Keratinocyte (primary cell): ENCODE data around the gene KRT8.

Source experiments
- EZH2 ChIP-seq: IDR thresholded peaks from one replicate; pipeline ENCODE4 v1.6.1; 2012; ENCODE audit warnings: inconsistent platforms, mild to moderate bottlenecking, low read length, moderate library complexity
- TF ChIP-seq, protein P1 (sequence below), 3 experiments: IDR thresholded peaks in 1 of 3; conservative IDR thresholded peaks in 1 of 3; optimal IDR thresholded peaks in 1 of 3; 2 replicates in 2 of 3; 3 replicates in 1 of 3; pipeline versions ENCODE3 to v1.5.1; 2011; ENCODE audit warnings: low read length in 3 of 3, mild to moderate bottlenecking in 3 of 3, moderate library complexity in 2 of 3, control low read depth in 1 of 3, inconsistent platforms in 1 of 3; ENCODE audit not compliant: insufficient read depth in 2 of 3; ENCODE audit errors: extremely low read depth in 1 of 3

DNA sequence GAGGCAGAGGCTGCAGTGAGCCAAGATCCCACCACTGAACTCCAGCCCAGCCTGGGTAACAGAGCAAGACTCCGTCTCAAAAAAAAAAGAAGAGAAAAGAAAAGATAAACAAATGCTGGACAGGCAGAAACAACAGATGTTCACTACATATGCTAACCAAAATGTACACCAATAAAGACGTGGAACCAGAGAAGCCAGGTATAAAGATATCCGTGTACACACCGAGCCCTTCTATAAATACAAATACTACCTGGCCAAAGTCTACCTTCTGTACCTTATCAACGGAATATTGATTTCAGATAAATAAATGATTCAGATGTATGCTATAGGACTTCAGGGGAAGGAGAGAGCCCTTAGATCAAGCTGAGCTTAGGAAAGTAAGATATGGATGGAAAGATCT, 10.8 kb upstream of the KRT8 start:
- TF ChIP-seq, protein P1, sequence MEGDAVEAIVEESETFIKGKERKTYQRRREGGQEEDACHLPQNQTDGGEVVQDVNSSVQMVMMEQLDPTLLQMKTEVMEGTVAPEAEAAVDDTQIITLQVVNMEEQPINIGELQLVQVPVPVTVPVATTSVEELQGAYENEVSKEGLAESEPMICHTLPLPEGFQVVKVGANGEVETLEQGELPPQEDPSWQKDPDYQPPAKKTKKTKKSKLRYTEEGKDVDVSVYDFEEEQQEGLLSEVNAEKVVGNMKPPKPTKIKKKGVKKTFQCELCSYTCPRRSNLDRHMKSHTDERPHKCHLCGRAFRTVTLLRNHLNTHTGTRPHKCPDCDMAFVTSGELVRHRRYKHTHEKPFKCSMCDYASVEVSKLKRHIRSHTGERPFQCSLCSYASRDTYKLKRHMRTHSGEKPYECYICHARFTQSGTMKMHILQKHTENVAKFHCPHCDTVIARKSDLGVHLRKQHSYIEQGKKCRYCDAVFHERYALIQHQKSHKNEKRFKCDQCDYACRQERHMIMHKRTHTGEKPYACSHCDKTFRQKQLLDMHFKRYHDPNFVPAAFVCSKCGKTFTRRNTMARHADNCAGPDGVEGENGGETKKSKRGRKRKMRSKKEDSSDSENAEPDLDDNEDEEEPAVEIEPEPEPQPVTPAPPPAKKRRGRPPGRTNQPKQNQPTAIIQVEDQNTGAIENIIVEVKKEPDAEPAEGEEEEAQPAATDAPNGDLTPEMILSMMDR (optimal IDR thresholded peaks at IDR 0.05 in 1 of 3, IDR thresholded peaks at IDR 0.05 in 1 of 3, conservative IDR thresholded peaks at IDR 0.05 in 1 of 3; ENCODE audit: extremely low read depth in 1 of 3, insufficient read depth in 2 of 3, low read length in 3 of 3): no peak
- no peak for TF ChIP-seq EZH2
